OCI-M2 (cell line): ENCODE data around the gene TMEM121B.

Experiments used
- DNase-seq: peaks from one replicate; lab custom pipeline; 2025; ENCODE audit not compliant: unreplicated experiment; lab: John Stamatoyannopoulos, UW

Gene TMEM121B

GRCh38 chr22:17095538-17095937 lies 25.6 kb downstream of the TMEM121B start:
- no peak for DNase-seq

GRCh38 chr22:17093081-17093480 lies 28.1 kb downstream of the TMEM121B start:
- no peak for DNase-seq

- DNase-seq, result no peak
These were observed 29.3 kb downstream of the TMEM121B start for GRCh38 chr22:17091851-17092250.

DNA sequence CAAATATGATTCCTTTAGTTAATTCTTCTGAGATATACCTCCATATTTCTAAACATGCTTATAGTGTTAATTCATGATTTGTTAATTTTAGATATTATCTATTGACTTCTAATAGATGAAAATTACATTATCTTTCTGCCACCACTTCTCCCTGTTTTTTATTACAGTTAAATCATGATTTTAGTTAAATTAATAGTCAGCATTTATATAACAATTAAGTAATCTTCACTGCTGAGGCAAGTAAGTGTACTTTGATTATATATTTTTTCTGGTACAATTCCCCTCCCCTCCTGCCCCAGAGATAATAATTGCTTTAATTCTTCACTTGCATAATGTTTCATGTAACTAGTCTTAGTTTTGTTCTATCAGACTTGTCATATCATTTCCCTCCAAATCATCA lies 30.6 kb downstream of the TMEM121B start:
- DNase-seq, result no peak

- no peak for DNase-seq
These were observed 33.5 kb downstream of the TMEM121B start for GRCh38 chr22:17087498-17088131.

GRCh38 chr22:17086788-17087497 lies 34.2 kb downstream of the TMEM121B start:
- DNase-seq, result no peak

GRCh38 chr22:17086296-17086695 lies 34.9 kb downstream of the TMEM121B start:
- DNase-seq, result no peak

- no peak for DNase-seq
These were observed 35.6 kb downstream of the TMEM121B start for GRCh38 chr22:17085277-17086181.

DNA sequence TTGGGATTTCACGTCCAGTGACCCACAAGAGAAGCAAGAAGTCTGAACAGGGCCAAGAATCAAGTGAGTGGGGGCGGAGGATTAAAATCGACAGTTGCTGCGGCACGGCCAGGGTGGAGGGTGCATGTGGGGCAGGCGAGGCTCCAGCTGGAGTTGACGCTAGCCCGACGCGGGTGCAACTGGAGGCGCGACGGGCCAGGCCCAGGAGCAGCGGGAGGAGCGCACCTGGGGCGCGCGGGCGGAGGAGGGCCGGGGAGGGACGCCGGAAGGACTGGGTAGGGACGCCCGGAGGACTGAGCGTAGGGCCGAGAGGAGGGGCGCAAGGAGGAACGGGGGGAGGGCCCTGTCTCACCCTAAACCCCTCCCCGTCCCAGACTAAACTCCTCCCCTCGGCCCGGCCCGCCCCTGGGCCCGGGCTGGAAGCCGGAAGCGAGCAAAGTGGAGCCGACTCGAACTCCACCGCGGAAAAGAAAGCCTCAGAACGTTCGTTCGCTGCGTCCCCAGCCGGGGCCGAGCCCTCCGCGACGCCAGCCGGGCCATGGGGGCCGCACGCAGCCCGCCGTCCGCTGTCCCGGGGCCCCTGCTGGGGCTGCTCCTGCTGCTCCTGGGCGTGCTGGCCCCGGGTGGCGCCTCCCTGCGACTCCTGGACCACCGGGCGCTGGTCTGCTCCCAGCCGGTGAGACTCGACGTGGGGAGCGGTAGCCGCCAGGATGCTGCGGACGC lies 36.4 kb downstream of the TMEM121B start, which contains the start of gene IL17RA:
Gene IL17RA (plus strand): TSS at position 447 of the 723 bp plus-strand sequence. CDS start 92 bp downstream, at position 539.
- peak; percentile 3 for DNase-seq

GRCh38 chr22:17083811-17084441 lies 37.2 kb downstream of the TMEM121B start:
- DNase-seq, result no peak

DNA sequence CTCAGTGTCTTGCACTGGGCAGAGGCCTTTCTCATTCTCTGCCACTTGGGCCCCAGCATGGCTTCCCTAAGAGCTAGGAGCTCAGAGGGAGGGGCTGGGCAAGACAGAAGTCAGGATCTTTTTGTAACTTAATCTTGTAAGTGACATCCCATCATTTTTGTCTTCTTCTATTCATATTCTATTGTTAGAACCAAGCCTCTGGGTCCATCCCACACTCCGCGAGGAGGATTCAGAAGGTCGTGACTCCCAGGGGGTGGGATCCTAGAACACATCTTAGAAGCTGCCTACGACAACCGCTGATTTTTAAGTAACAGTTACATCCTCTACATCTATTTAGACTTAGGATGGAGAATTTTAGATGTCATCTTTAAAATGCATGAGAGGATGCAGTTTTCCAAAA lies 37.9 kb downstream of the TMEM121B start:
- no peak for DNase-seq

DNA sequence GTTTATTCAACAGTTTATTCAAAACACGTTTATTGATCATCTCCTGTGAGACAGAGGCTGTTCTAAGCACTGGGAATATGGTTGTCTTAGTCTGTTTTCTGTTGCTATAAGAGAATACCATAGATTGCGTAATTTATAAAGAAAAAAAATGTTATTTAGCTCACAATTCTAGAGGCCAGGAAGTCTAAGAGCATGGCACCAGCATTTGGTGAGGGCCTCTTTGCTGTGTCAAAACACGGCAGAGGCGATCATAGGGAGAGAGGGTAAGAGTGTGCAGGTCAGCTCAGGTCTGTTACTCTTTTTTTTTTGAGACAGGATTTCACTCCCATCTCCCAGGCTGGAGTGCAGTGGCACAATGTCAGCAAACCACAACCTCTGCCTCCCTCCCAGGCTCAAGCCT lies 41.6 kb downstream of the TMEM121B start:
- no peak for DNase-seq

GRCh38 chr22:17077255-17077654 lies 43.9 kb downstream of the TMEM121B start:
- DNase-seq, result no peak

DNA sequence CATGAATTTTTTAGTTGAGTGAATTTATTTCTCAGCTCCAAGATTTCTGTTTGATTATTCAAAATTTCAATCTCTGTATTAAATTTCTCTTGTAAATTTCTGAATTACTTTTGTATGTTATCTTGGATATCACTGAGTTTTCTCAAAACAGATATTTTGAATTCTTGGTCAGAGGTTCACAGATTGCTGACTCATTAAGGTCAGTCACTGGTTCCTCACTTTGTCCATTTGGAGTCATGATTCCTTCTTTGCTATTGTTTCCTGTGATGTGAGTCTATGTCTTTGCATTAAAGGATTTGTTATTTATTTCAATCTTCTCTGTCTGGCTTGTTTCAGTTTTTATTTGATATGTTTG lies 46.5 kb downstream of the TMEM121B start:
- no peak for DNase-seq

GRCh38 chr22:17072877-17073276 lies 48.3 kb downstream of the TMEM121B start:
- DNase-seq, result no peak
